T-helper 17 cell (primary cell): ENCODE measurements around the gene CIB2. TPM values are rescaled to one million over a fixed set of nuclear protein-coding genes. Genes with fewer than 3 reads are reported as not detected.

ENCODE experiments used
- ATAC-seq: fragments of 150-1000 bp; cut with Tn5 transposase; 2 replicates; pipeline ENCODE4 v1.10.0; 2021; ENCODE audit warnings: mild to moderate bottlenecking, moderate library complexity
- DNase-seq, 3 donors: peaks; one replicate each; pipeline versions ENCODE4 v3.0.0 to v3.0.0-alpha.2; 2020 to 2021
- H3K9me3 ChIP-seq: one replicate; pipeline ENCODE4 v1.7.0; 2013; ENCODE audit warnings: low read length, mild to moderate bottlenecking; ENCODE audit not compliant: control insufficient read depth, poor library complexity, severe bottlenecking
- H3K27ac Mint-ChIP-seq: one replicate; pipeline ENCODE4 v1.8.0; 2022; ENCODE audit warnings: mild to moderate bottlenecking, moderate library complexity, mixed read lengths
- H3K27me3 Mint-ChIP-seq: one replicate; pipeline ENCODE4 v1.8.0; 2022; ENCODE audit warnings: mixed read lengths
- H3K36me3 Mint-ChIP-seq: one replicate; pipeline ENCODE4 v1.8.0; 2022; ENCODE audit warnings: low read depth, mixed read lengths
- H3K4me1 Mint-ChIP-seq: one replicate; pipeline ENCODE4 v1.8.0; 2022; ENCODE audit warnings: mild to moderate bottlenecking, mixed read lengths
- H3K4me3 Mint-ChIP-seq: one replicate; pipeline ENCODE4 v1.8.0; 2022; ENCODE audit warnings: mild to moderate bottlenecking, moderate library complexity, mixed read lengths
- total RNA-seq, 4 donors: library from RNA in 2 of 4; stranded (reverse) in 2 of 4; gene quantifications; one replicate each; pipeline ENCODE4 v1.2.3 and lab custom pipeline; 2022 to 2026

Gene CIB2
- total RNA-seq, 2 donors from 2014 or later = 0.63 to 0.65 TPM

DNA sequence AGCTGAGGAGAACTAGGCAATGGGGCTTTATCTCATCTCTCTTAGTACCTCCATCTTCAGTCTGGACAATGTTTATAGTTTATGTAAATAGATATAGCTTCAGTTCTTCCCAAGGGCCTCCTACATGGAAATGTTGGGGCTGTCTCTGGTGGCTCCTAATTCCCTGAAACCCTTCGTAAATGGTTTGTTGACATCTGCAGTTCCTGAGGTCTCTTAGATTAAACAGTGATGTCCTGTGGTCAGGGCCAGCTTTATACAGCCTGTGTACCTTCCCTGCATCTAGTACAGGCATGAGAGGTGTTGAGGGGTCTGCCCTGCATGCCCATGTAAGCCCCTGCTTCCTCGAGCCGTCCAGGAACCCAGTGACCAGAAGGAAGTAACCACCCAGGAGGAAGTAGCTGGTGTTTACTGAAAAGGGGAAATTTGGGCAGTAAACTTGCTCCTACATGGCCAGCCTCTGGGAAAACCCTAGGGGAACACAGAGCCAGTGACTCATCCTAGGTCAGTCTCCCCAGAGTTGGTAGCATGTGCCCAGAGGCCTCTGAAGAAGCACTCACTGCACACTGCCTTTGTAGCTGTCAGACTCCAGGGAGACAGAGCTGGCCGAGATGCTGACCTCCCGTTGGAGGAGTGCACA lies 49.0 kb downstream of the CIB2 start:
- ATAC-seq = no peak
- H3K9me3 ChIP-seq = no peaks in the 10 kb centered on the region
- Mint-ChIP-seq H3K4me1 (peaks cover 8% of the 10 kb centered on the region), H3K27ac (no peak overlapping the region), H3K4me3 (no peak overlapping the region), H3K36me3 (no peaks in the 10 kb centered on the region), H3K27me3 (no peaks in the 10 kb centered on the region)
- DNase-seq = no peak

DNA sequence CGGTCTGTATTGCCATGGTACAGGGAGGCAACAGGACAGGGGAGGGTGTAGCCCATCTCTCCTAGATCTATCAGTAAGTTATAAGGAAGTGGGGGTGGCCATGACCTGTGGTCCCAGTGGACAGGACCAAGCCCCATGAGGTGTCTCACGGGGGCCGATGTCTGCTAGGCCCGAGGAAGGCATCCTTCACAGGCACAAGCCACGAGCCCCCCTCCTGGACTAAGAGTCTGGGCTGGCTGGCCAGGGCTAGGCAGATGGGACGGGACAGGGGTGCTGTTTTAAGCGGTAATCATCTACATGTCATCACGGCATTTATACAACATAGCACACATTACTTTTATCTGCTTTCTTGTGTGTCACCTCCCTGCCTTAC lies 51.2 kb downstream of the CIB2 start:
- Mint-ChIP-seq H3K27ac (peak overlapping the region; percentile 9), H3K4me1 (peaks cover 17% of the 10 kb centered on the region), H3K36me3 (peaks cover 4% of the 10 kb centered on the region), H3K4me3 (no peak overlapping the region), H3K27me3 (no peaks in the 10 kb centered on the region)
- DNase-seq = no peak
- ATAC-seq = no peak
- H3K9me3 ChIP-seq = no peaks in the 10 kb centered on the region

DNA sequence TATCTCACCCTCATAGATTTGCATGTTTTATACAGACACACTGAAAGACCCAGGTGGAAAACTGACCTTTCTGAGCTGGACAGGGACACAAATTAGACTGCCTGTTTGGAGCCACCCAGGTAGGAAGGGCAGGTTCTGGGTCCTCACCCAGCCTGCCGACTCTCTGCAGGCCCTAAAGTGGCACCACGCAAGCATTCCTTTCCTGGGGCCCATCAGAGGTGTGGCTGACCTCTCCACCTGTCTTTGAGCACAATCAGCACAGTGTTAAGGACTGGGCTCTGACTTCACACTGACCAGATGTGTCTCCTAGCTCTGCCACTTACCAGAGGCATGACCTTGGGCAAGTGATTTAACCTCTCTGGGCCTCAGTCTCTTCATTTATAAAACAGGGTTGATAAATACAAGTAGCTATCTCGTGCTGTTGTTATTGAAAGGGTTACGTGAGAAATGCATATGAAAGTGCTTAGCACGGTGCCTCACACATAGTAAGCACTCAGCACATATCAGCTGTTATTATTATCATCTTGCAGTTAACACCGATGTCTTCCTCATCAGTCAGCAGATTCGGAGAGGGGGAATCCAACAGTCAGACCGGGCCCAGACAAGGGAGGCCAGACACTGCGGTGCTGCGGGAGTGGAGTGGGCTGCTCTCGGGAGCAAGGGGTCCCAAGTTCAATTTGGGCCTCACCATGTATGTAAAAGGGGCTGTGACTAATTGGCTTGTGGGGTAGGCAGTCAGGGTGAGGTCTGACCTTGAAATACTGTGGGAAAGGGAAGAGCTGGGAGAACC lies 51.8 kb downstream of the CIB2 start:
- Mint-ChIP-seq H3K27ac (peak overlapping the region; percentile 9), H3K4me3 (peak overlapping the region; percentile 2)

DNA sequence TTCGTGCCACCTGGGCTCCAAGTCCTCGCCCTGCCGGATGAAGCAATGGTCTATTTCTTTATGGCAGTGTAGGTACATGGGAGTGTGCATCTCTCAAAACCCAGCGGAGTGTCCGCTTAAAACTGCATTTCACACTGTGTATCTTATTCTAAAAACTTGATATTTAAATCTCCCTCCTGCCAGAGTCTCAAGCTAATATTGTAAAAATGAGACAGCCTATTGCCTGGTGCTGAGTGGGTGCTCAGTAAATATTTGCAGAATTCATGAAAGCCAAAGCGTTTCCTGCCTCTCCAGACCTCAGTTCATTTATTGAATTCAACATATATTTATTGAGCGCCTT lies 53.4 kb downstream of the CIB2 start:
- Mint-ChIP-seq H3K36me3 (peaks cover 4% of the 10 kb centered on the region), H3K27ac (peak overlapping the region; percentile 88), H3K4me1 (peaks cover 31% of the 10 kb centered on the region), H3K27me3 (no peaks in the 10 kb centered on the region), H3K4me3 (peak overlapping the region; percentile 100)
- H3K9me3 ChIP-seq = no peaks in the 10 kb centered on the region
- ATAC-seq = peak; percentile 22
- no peak for DNase-seq

More for the DNA sequence above, 51.8 kb downstream of the CIB2 start:
- Mint-ChIP-seq H3K4me1 (peaks cover 21% of the 10 kb centered on the region), H3K36me3 (peaks cover 4% of the 10 kb centered on the region), H3K27me3 (no peaks in the 10 kb centered on the region)
- DNase-seq (no peak), ATAC-seq (no peak)
- H3K9me3 ChIP-seq = no peaks in the 10 kb centered on the region

DNA sequence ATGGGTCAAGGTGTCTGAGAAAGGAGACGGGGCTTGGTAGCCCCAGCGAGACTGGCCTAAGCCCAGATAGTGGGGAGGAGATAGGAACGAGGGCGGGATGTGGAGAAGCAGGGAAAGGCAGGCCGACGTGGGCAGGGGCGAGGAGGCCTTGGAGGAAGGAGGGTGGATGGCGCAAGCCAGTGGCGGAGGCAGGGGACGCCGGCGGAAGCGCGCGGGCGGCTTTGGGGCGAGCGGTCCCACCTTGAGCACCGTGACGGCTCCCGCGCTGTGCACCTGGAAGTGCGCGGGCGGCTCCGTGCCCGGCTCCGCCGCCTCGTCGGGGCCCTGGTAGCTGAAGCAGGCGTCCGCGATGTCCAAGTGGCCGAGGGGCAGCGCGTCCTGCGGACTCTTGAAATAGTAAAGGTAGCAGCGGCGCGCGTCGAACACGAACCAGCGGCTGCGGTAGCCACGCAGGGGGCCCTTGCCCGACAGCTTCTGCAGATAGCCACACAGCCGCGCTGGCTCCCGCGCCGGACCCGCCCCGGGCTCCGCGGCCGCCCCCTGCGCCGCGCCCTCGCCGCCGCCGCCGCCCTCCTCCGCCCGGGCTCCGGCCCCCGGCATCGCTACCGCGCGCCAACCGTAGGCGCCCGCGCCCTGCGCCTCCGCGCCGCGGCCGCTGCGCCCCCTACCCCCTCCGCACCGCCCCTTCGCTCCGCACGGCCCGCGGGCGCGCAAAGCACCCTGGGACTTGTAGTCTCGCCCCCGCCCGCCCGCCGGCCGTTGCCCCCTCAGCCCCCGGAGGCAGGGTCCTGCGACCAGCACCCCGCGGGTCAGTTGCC lies 54.0 kb downstream of the CIB2 start, which contains the start of gene TBC1D2B:
TSS of gene TBC1D2B (minus strand) at position 659 of the 818 bp plus-strand sequence. CDS start at position 600, 59 bp downstream.
- no peaks in the 10 kb centered on the region for H3K27me3 Mint-ChIP-seq
- H3K4me3 Mint-ChIP-seq = peak within 1 kb of the TSS; percentile 100
- H3K36me3 Mint-ChIP-seq = peaks cover 4% of the 10 kb centered on the region
- ATAC-seq (peak; percentile 87), DNase-seq (peak; percentile 57 to 73 (median 68))
- peak within 1 kb of the TSS; percentile 88 for H3K27ac Mint-ChIP-seq
- no peaks in the 10 kb centered on the region for H3K9me3 ChIP-seq
- peaks cover 36% of the 10 kb centered on the region for H3K4me1 Mint-ChIP-seq

DNA sequence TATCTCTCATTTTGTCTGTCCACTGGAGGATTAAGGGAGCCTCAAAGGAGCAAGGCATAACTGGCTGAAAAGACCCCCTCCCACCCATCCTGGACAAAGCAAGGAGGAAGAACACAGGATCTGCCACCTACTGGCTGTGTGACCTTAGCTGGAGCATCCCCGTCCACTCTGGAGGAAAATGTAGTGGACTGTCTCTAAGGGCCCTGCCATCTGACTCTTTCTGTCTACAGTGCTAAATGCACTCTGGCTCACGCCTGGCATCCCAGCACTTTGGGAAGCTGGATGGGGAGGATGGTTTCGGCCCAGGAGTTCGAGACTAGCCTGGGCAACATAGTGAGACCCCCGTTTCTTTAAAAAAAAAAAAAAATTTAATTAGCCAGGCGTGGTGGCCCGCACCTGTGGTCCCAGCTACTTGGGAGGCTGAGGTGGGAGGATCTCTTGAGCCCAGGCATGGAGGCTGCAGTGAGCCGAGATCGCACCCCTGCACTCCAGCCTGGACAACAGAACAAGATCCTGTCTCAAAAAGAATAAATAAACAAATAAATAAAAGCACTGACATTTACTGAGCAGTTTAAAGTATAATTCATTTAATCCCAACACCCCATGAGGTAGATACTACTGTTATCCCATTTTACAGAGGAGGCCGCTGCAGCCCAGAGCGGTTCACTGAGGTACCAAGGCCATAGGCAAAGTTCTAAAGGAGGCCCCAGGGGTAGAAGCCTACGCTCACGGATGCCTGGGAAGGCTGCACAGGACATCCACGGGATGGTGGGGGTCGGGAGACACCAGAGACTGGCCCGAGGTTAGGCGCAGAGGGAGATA lies 54.8 kb downstream of the CIB2 start:
- ATAC-seq (peak; percentile 29), DNase-seq (no peak)
- Mint-ChIP-seq H3K27ac (no peak overlapping the region), H3K36me3 (peaks cover 4% of the 10 kb centered on the region), H3K4me1 (peaks cover 40% of the 10 kb centered on the region), H3K4me3 (peak overlapping the region; percentile 100), H3K27me3 (no peaks in the 10 kb centered on the region)
- H3K9me3 ChIP-seq = no peaks in the 10 kb centered on the region

DNA sequence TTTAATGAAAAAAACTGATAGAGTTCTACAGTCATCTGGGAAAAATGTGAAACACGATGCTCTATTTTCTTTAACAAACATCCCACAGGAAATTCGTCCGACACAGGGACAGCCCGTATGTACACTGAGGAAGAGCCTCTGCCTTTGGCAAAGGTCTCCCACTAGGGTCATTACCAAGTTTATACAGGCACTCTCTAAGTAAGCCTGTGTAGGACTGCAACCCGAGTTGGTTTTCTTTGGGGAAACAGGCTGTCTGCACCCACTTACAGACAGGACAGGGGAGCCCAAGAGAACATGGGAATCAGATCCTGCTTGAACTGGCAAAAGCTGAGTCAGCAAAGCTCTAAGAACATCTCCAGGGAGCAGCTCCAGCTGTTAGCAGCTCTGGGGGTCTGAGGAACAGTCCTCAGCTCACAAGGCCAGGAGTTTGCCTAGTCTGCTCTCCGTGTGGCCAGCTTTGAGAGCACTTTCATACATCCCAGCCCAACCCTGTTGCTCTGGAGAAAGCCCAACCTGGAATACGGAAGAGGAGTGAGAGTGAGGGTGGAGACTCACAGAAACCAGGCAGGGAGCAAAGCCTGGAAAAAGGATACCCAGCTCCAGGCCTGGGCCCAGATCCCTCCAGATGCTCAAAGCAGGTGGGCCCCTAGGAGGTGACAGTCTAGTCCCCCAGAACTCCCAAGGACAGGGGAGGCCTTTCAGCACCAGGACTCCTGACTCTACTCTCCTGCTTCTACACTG lies 55.6 kb downstream of the CIB2 start:
- peaks cover 4% of the 10 kb centered on the region for H3K36me3 Mint-ChIP-seq
- H3K27me3 Mint-ChIP-seq = no peaks in the 10 kb centered on the region
- H3K9me3 ChIP-seq = no peaks in the 10 kb centered on the region
- ATAC-seq = no peak
- peaks cover 42% of the 10 kb centered on the region for H3K4me1 Mint-ChIP-seq
- H3K4me3 Mint-ChIP-seq = peak overlapping the region; percentile 100
- H3K27ac Mint-ChIP-seq = no peak overlapping the region
- no peak for DNase-seq

DNA sequence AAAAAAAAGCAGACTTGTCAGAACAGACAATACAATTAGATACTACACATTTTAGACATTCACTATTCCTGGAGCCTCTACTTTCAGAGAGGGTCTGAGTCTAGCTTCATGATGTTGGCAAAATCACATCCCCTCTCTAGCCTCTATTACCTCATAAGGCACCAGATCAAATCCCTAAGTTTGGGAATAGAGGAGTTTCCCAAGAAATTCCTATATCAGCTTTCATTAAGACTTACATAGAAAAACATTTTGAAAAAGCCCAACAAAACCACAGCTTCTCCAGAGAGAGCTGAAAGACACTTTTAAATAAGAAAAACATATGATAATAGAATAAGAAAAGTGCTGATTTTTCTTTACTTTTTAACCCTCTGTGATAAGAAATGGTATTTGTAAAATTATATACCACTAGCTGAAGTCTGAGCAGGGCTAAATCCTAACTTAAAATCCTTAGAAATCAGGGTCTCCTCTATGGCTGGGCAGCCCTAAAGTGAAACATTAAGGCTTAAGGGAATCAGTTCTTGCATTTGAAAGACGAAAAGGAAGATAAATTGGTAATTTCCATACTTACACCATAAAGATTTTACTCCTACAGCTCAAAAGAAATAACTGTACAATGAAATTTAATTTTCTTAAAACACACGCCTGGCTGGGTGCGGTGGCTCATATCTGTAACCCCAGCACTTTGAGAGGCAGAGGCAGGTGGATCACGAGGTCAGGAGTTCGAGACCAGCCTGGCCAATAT lies 58.0 kb downstream of the CIB2 start:
- ATAC-seq (no peak), DNase-seq (no peak)
- H3K27me3 Mint-ChIP-seq = no peaks in the 10 kb centered on the region
- H3K36me3 Mint-ChIP-seq = peaks cover 4% of the 10 kb centered on the region
- H3K4me3 Mint-ChIP-seq = peak overlapping the region; percentile 81
- H3K4me1 Mint-ChIP-seq = peaks cover 63% of the 10 kb centered on the region
- no peaks in the 10 kb centered on the region for H3K9me3 ChIP-seq
- H3K27ac Mint-ChIP-seq = no peak overlapping the region

DNA sequence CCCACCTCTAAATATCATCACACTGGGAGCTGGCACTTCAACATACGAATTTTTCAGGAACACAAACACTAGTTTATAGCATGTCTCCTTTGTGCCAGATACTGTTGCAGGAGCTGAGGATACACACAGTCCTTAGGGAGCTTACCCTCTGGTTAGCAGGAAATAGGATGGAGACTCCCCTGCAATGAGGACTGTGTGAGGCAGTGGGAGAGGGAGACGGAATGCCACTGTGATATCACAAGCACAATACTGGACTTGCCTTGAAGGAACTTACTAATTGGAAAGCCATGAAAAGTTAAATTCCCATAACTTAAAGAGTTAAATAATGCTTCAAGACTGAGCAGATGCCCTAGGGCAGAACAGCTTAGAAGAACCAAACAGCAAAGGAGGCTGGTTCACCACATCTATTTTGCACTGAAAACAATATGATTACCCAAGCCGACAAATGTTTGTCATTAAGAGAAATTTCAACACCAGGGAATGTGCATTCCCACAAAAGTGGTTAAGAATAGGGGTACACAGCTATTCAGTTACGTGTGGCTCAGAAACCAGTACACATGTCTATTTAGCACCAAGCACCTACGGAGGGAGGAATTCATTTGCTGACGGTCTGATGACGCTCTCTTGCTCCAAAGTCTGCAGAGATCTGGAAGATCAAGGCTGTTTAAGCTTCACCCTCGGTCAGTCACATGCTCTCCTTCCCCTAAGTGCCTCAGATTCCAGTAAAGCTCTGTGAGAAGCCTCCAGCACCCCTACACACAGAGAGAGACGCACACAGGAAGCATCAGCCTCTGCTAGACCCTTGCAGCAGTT lies 59.0 kb downstream of the CIB2 start:
- H3K36me3 Mint-ChIP-seq = peaks cover 4% of the 10 kb centered on the region
- peak; percentile 31 for ATAC-seq
- H3K27ac Mint-ChIP-seq = no peak overlapping the region

DNA sequence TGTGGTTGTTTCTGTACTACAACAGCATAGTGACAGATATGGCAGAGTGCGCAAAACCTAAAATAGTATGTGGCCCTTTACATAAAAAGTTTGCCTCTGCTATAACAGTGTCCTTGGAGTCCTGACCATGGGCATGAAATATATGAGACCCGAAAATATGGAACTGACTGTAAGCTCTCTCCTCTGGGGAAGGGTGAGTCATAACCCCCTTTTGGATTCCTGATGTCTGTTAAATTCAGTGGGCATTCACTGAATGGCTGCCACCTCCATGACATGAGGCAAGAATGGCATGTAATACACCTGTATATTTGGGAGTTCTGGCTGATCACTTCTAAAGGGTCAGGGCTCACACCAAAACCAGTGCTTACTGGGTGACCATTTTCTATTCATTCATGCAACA lies 59.9 kb downstream of the CIB2 start:
- no peak for ATAC-seq
- no peak for DNase-seq
- peaks cover 68% of the 10 kb centered on the region for H3K4me1 Mint-ChIP-seq
- no peaks in the 10 kb centered on the region for H3K36me3 Mint-ChIP-seq
- H3K9me3 ChIP-seq = no peaks in the 10 kb centered on the region
- no peak overlapping the region for H3K4me3 Mint-ChIP-seq
- no peaks in the 10 kb centered on the region for H3K27me3 Mint-ChIP-seq
- no peak overlapping the region for H3K27ac Mint-ChIP-seq

More for the DNA sequence above, 59.0 kb downstream of the CIB2 start:
- Mint-ChIP-seq H3K27me3 (no peaks in the 10 kb centered on the region), H3K4me3 (peak overlapping the region; percentile 81), H3K4me1 (peaks cover 67% of the 10 kb centered on the region)
- H3K9me3 ChIP-seq = no peaks in the 10 kb centered on the region
- no peak for DNase-seq

DNA sequence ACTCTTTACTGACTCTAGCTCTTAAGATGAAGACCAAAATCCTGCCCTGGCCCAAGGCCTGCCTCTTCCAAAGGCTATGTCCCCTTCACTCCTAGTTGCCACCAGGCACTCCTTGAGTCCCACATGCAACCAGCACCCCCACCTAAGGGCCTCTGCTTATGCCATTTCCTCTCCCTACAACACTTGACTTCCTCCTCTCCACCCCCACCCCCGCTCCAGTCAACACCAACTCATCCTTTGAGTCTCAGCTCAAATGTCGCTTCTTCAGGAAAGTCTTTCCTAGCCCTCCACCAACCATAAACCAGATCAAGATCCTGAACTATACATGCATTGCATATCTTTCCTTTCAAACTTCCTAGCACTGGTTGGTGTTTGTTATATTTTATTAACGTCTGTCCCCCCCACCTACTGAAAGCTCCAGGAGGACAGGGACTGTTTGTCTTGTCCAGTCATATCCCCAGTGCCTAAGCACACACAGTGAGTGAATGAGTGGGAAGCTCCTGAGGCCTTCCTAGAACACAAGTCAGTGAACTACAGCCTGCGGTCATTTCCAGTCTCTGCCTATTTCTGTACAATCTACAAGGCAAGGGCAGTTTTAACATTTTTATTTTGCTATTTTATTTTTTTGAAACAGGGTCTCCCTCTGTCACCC lies 61.1 kb downstream of the CIB2 start:
- H3K27me3 Mint-ChIP-seq = no peaks in the 10 kb centered on the region
- ATAC-seq = peak; percentile 40
- no peaks in the 10 kb centered on the region for H3K36me3 Mint-ChIP-seq
- no peaks in the 10 kb centered on the region for H3K9me3 ChIP-seq
- no peak overlapping the region for H3K4me3 Mint-ChIP-seq
- H3K4me1 Mint-ChIP-seq = peaks cover 59% of the 10 kb centered on the region
- no peak overlapping the region for H3K27ac Mint-ChIP-seq
- no peak for DNase-seq
